HG03066 (cell line): Measurements from ENCODE around the gene RNF183.

ENCODE experiments used
- ATAC-seq: cut with Tn5 transposase; IDR thresholded peaks from one replicate; pipeline ENCODE4 v1.9.1; 2021; ENCODE audit warnings: low read depth; ENCODE audit not compliant: unreplicated experiment

RNF183 gene

GRCh38 chr9:113302792-113303418 lies at the start of gene RNF183:
RNF183 (minus strand) TSS chr9:113303376; CDS start chr9:113298184, 5,192 bp downstream.
- ATAC-seq = no peak

- no peak for ATAC-seq
Observed at GRCh38 chr9:113352411-113352810, 49.2 kb upstream of the RNF183 start.

DNA sequence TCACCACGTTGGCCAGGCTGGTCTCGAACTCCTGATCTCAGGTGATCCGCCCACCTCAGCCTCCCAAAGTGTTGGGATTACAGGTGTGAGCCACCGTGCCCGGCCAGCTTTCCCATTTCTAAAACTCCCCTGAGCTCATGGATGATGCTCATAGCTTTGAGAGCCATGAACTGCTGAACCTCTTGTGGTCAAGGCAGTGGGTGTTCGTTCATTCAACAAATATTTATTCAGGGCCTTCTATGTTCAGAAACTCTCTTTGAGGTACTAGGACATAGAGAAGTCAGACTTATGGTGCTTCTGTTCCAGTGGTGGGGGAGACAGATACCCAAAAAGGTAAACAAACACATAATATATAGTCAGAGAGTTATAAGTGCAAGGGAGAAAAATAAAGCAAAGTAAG lies 48.8 kb upstream of the RNF183 start:
- ATAC-seq = no peak

DNA sequence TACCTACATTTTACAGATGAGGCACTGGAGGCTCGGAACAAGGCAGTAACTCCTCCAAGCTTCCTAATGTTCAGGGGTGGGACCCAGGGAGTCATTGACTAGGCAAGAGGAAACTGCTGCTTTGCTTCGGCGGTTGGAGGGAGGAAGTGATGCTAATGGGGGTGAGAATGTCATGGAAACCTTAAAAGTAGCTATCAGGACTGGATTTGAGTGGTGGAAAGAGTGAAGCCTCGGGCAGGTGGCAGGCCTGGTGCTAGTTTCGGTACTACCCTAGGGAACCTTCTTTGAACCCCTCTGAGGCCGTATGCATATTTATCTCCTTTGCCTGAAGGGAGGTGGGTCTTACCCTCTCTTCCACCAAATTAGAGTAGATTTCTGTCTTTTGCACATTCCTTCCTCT lies 47.8 kb upstream of the RNF183 start:
- no peak for ATAC-seq

DNA sequence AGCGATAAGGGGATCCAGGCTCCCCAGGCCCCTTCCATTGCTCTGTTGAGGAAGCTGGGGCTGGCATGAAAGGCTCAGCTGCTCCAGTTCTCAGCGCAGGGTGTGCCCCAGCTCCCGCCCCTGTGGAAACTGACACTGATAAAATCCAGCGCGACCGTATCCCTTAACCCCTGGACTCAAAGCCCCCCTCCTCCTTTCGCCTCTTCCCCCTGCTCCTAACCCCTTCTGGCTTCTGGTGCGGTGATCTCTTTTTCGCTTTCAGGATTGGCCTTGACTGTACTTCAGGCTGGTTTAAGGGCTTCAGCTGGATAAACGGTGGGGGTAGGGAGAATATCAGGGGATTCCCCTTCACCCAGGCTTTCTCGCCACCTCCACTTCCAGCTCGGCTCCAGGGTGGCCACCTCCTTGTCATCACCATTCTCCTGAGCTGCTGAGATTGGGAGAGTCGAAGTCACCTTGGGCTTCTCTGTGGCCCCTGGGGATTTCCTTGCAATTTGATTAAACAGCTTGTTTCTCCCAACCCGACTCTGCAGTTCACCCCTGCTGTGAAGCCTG lies 47.0 kb upstream of the RNF183 start:
- ATAC-seq = no peak

- ATAC-seq = no peak
Observed at GRCh38 chr9:113349445-113350094, 46.4 kb upstream of the RNF183 start, which contains the start of gene BSPRY. BSPRY (plus strand) TSS chr9:113349541; CDS start chr9:113349580, 39 bp downstream.

- ATAC-seq = no peak
Observed at GRCh38 chr9:113349066-113349444, 45.9 kb upstream of the RNF183 start.

GRCh38 chr9:113348437-113348836 lies 45.3 kb upstream of the RNF183 start:
- no peak for ATAC-seq

DNA sequence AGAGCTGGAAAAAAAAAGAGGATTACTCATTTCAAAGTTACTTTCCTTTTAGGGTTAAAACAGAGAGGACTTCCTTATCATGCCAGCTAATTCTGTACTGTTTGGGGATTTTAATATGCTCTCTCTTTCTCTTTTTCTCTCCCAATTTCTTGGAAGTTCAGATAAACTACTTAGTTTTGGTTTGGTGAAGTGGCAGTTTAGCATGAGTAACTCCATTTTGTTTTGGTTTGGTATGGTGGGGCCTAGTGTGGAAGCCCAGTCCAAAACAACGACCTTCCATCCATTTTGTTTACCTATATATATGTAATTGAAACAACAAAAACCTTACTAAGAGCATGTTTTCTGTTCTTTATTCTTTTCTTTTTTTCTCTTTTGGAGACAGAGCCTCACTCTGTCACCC lies 42.5 kb upstream of the RNF183 start:
- no peak for ATAC-seq

DNA sequence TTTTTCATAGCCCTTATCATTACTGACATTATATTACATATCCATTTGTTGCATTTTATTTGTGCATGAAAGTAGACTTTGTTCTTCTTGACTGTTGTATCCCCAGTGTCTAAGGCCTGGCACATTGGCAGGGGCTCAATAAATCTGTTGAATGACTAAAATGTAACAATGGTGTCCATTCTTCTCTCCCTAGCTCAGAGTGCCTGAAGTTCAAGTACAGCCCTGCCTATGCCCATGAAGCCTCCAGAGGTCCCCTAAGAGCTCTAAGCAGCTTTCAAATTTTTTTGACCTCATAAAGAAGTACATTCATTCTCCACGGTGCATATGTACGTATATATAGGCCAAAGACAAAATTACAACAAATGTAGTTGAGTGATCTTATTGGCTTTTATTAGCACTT lies 42.0 kb upstream of the RNF183 start:
- no peak for ATAC-seq

- no peak for ATAC-seq
Observed at GRCh38 chr9:113343732-113344231, 40.6 kb upstream of the RNF183 start.

- ATAC-seq = no peak
Observed at GRCh38 chr9:113341712-113342410, 38.7 kb upstream of the RNF183 start.

GRCh38 chr9:113340011-113340699 lies 37.0 kb upstream of the RNF183 start, which contains the start of gene WDR31:
WDR31 (minus strand) TSS chr9:113340275; CDS start chr9:113332022, 8,253 bp downstream.
- peak; percentile 97 for ATAC-seq

DNA sequence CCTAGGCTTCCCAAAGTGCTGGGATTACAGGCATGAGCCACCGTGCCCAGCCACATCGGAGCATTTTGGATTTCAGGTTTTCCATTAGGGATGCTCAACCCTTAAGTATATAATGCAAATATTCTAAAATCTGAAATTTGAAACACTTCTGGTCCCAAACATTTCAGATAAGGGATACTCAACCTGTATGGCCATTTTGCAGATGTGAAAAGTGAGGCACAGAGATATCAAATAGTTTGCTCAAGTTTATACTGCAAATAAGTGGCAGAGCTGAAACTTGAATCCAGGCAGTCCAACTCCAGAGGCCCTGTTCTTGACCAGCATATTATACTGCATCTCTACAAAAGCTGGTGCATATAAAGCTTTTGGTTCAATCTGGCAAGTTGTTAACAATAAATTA lies 34.5 kb upstream of the RNF183 start:
- no peak for ATAC-seq

DNA sequence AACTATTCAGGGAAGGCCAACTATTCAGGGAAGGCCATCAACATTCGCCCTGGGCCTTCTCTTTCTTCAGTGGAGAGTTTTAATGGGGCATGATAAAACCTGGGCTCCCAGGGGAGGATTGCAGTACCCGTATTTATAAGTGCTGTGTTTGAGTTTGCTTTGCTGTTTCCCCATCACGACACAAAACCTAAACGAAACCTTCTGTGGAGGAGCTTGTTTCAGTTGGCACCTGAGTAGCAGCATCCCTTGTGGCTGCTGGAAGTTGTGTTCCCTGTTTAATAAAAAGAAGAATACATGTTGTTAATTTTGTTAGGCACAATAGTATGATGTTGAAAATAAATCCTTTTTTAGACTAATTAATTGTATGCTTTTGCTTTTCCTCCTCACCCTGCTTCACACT lies 28.6 kb upstream of the RNF183 start:
- ATAC-seq = no peak

DNA sequence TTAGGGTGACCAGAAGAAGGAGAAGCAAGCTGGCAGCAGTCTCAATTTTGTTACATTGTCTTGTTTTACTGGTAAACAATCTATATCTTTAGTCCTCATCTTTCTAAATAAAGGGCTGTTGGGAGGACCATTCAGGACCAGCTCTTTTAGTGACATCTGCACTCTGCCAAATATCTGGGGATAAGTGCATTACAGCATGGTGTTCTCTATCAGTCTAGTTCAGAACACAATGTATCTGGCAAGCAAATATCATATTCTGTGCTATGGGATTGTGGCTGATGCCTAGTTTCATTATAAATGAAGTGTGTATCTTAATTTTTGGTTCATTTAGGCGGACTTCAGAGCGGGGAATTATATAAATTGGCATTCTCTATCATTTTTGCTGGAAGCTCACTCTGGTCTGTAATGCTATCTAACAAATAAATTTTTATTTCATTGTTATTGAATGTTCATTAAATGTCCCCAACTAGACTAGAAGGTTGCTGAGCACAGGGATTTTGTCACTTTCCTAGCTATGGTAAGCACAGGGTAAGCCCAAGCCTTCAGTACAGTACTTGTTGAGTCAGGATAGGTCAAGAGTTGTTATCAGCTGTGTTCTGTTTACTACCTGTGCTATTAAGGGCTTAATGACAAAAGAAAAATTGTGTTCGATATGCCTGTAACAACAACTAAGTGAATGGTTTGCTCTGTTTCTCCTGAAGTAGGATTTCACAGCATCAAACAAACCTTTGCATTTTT lies 25.0 kb upstream of the RNF183 start:
- no peak for ATAC-seq

DNA sequence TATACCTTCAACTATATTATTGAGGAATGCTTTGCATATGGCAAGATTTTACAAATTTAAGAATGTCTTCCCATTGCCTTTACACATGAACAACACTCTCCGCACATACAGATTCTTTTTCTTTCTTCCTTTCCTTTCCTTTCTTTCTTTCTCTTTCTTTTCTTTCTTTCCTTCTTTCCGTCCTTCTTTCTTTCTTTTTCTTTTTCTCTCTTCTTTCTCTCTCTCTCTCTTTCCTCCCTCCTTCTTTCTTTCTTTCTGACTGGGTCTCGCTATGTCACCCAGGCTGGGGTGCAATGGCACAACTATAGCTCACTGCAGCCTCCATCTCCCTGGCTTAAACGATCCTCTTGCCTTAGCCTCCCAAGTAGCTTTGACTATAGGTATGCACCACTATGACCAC lies 23.1 kb upstream of the RNF183 start:
- no peak for ATAC-seq

DNA sequence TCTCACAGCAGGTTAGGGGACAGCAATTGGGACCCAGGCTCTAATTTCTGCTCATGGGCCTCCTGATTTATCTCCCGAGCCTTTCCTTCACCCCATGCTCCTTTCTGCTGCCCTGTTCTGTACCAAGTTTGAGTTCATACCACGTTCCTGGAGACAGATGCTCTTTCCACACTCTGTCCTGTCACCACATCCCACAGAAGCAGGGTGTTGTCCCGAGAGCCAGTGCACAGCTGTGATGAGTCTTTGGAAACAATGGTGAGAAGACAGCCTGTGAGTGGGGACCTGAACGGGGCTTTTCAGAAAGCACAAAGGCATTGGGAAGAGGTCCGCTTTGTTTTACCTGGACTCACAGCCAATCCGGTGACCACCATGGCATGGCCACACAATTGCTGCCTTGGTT lies 19.5 kb upstream of the RNF183 start:
- no peak for ATAC-seq

DNA sequence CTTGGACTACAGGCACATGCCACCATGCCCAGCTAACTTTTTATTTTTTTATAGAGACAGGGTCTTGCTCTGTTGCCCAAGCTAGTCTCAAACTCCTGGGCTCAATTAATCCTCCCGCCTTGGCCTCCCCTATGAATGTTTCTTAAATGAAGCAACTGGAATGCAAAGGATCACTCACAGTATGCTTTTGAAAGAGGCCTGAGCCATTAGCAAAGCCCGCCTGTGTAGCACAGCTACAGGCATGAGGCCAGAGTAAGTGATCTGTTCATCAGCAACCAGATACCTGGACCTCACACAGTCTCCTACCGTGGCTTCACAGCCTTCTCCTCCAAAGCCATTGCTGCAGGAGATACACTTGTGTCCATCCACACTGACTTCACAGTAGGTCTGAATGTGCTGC lies 16.9 kb upstream of the RNF183 start:
- ATAC-seq = no peak

- no peak for ATAC-seq
Observed at GRCh38 chr9:113319054-113319453, 15.9 kb upstream of the RNF183 start.
